ENCODE results near the gene KRT1.

DNA sequence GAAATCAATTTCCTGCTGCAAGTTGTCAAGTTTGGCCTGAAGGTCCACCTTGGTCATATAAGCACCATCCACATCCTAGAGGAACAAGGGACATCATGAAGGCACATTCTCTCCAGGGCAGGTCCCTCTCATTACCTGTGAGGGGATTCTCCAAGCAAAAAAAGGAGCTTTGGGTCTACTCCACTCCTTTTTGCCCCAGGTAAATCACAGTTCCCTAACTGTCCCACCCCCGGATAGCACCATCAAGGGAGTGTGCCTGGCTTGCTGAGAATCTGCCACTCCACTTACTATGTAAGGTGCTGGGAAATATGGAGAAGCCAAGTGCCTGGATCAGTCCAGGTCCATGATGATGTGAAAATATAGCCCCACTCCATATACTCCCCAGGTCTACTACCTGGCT lies 2.5 kb downstream of the KRT1 start:
- no peak for TF ChIP-seq CTCF (IDR thresholded peaks at IDR 0.05; ENCODE audit: poor library complexity)
- TF ChIP-seq EZH2phosphoT487 (IDR thresholded peaks at IDR 0.05; ENCODE audit: low read depth, severe bottlenecking, unreplicated experiment), result no peak
